SH-SY5Y (cell line): ENCODE results near the gene SCYGR6.

Experiments used
- GATA2 ChIP-seq: IDR thresholded peaks from 2 replicates; pipeline ENCODE4 v1.6.1; 2011; ENCODE audit warnings: mild to moderate bottlenecking, low read depth, low read length
- GATA3 ChIP-seq: IDR thresholded peaks from 2 replicates; pipeline ENCODE4 v1.6.1; 2011; ENCODE audit warnings: low read depth, mild to moderate bottlenecking, low read length, moderate library complexity

DNA sequence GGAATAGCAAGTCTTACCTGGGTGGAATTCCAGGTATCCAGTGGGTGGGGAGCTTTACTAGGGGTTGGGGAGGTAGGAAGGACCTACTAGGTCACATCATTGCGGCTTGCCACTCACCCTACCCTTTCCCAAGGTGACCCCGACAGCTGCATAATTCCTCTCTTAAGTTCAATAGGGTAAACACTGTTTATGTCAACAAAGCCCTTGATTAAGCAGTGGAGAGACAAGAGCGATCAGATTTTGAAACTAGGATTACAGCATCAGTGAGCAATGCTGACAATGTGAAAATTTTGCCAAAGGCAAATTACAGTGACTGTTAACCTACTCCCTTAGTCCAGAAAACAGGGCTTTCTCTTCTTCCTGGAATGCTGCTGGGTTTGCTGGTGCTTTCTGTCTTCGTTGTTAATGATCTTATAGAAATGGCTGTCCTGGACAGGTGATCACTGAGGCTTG, 21.3 kb downstream of the SCYGR6 start:
- TF ChIP-seq GATA3: no peak
- TF ChIP-seq GATA2: no peak
